ENCODE data around the gene SNX1. TPM values are rescaled to one million over a fixed set of nuclear protein-coding genes. Genes with fewer than 3 reads are reported as not detected.

SNX1 gene
- polyA plus RNA-seq, 1 donor from 2014 or later: 44.7 TPM

DNA sequence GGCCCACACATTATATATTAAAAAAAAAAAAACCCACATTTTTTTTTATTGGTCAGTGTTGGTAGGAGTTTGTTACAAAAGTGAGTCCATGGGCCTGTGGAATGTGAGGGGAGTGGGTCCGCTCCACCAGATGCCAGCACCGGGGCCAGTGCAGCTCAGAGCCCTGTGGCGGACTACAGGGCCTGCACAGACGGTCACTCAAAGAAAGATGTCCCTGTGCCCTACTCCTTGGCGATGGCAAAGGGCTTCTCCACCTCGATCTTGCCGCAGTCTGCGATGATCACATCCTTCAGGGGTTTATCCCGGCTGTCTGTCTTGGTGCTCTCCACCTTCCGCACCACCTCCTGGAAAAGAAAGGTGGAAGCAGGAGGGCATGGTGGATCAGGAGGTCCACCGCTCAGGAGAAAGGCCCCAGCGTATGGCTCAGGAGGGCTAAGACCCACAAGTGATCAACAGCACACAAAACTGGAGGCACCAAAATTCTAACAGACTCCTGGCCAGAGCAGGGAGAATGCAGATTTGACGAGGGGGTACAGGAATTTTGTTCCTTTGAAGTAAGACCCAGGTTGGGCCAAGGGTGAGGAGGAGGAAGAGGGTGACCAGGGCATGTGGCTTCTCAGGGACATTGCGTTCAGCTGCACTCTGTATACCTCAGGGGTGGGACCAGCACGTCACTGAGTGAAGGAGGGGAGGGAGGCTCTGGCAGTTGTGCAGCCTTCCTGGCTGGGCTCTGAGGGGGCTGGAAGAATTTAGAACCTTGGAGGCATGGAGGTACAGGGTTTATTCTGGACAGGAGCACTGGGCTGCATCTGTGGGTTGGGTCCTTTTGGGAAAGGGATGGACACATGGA is 60.2 kb downstream of the SNX1 start:
- H3F3A ChIP-seq (ENCODE audit: insufficient read depth, low read length, poor library complexity, severe bottlenecking): no peaks in the 10 kb centered on the region
- no peaks in the 10 kb centered on the region for H3K9me3 ChIP-seq (ENCODE audit: low read length)
- H4K20me1 ChIP-seq (ENCODE audit: insufficient read depth): no peaks in the 10 kb centered on the region
- TF ChIP-seq RAD21 (conservative IDR thresholded peaks at IDR 0.05) (no peak), MXI1 (conservative IDR thresholded peaks at IDR 0.05; ENCODE audit: poor library complexity, severe bottlenecking) (no peak), EZH2 (IDR thresholded peaks at IDR 0.05; ENCODE audit: borderline replicate concordance, insufficient read depth, low read length, poor library complexity, severe bottlenecking) (no peak), POLR2AphosphoS5 (IDR thresholded peaks at IDR 0.05) (no peak), SMC3 (conservative IDR thresholded peaks at IDR 0.05; ENCODE audit: poor library complexity) (no peak), EP300 (conservative IDR thresholded peaks at IDR 0.05; ENCODE audit: poor library complexity, severe bottlenecking) (no peak), REST (IDR thresholded peaks at IDR 0.05; ENCODE audit: borderline replicate concordance) (no peak), TAF1 (IDR thresholded peaks at IDR 0.05; ENCODE audit: low read depth) (no peak)
- TF ChIP-seq, protein P1, sequence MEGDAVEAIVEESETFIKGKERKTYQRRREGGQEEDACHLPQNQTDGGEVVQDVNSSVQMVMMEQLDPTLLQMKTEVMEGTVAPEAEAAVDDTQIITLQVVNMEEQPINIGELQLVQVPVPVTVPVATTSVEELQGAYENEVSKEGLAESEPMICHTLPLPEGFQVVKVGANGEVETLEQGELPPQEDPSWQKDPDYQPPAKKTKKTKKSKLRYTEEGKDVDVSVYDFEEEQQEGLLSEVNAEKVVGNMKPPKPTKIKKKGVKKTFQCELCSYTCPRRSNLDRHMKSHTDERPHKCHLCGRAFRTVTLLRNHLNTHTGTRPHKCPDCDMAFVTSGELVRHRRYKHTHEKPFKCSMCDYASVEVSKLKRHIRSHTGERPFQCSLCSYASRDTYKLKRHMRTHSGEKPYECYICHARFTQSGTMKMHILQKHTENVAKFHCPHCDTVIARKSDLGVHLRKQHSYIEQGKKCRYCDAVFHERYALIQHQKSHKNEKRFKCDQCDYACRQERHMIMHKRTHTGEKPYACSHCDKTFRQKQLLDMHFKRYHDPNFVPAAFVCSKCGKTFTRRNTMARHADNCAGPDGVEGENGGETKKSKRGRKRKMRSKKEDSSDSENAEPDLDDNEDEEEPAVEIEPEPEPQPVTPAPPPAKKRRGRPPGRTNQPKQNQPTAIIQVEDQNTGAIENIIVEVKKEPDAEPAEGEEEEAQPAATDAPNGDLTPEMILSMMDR (IDR thresholded peaks at IDR 0.05; ENCODE audit: poor library complexity, severe bottlenecking): no peak
- H3K9me2 ChIP-seq (ENCODE audit: insufficient read depth, low read length): no peaks in the 10 kb centered on the region
- no peak overlapping the region for H2AFZ ChIP-seq (ENCODE audit: low read depth, low read length)
- H3K4me3 ChIP-seq (ENCODE audit: low read length): no peak overlapping the region
- no peak overlapping the region for H3K4me2 ChIP-seq (ENCODE audit: low read length)
- no peaks in the 10 kb centered on the region for H3K79me2 ChIP-seq (replicated peaks; ENCODE audit: insufficient read depth, low read length)
- H3K9ac ChIP-seq (ENCODE audit: low read length): no peak overlapping the region
- H3K27ac ChIP-seq (ENCODE audit: low read length): no peak overlapping the region
- peaks cover 21% of the 10 kb centered on the region for H3K27me3 ChIP-seq (ENCODE audit: insufficient read depth, low read depth, low read length)
- no peaks in the 10 kb centered on the region for H3K36me3 ChIP-seq (ENCODE audit: insufficient read depth, low read length)

DNA sequence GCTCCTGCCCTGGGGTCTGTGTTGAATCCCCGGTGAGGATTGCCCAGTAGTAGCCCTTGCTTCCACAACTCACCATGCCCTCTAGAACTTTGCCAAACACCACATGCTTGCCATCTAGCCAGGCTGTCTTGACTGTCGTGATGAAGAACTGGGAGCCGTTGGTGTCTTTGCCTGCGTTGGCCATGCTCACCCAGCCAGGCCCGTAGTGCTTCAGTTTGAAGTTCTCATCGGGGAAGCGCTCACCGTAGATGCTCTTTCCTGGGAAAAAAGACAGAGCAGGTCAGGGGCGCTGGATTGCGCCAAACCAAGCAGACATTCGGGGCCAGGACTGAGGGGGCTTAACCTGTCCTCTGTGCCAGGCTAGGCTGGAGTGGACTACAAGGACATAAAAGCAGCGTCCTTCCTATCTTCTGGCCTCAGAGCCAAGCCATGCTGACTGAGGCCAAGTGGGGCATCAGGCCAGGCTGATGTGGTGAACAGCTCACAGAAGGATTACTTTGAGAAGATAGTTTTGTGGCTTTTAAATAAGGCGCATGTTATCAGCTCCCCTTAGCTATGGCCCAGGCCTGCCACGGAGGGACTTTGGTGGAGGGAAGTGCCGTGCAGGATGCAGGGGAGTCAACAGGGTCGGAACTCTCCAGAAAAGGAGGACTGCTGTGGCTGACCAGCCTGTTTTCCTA is 61.0 kb downstream of the SNX1 start:
- Histone ChIP-seq H3K27ac (ENCODE audit: low read length) (no peak overlapping the region), H3K4me2 (ENCODE audit: low read length) (no peak overlapping the region), H3K36me3 (ENCODE audit: insufficient read depth, low read length) (no peaks in the 10 kb centered on the region), H3K27me3 (ENCODE audit: insufficient read depth, low read depth, low read length) (peaks cover 14% of the 10 kb centered on the region), H3F3A (ENCODE audit: insufficient read depth, low read length, poor library complexity, severe bottlenecking) (no peaks in the 10 kb centered on the region), H3K79me2 (replicated peaks; ENCODE audit: insufficient read depth, low read length) (peaks cover 3% of the 10 kb centered on the region), H4K20me1 (ENCODE audit: insufficient read depth) (no peaks in the 10 kb centered on the region), H3K9ac (ENCODE audit: low read length) (no peak overlapping the region), H3K9me3 (ENCODE audit: low read length) (no peaks in the 10 kb centered on the region), H2AFZ (ENCODE audit: low read depth, low read length) (no peak overlapping the region), H3K4me3 (ENCODE audit: low read length) (no peak overlapping the region), H3K9me2 (ENCODE audit: insufficient read depth, low read length) (no peaks in the 10 kb centered on the region)
- TF ChIP-seq TAF1 (IDR thresholded peaks at IDR 0.05; ENCODE audit: low read depth) (no peak), RAD21 (conservative IDR thresholded peaks at IDR 0.05) (no peak), MXI1 (conservative IDR thresholded peaks at IDR 0.05; ENCODE audit: poor library complexity, severe bottlenecking) (no peak), SMC3 (conservative IDR thresholded peaks at IDR 0.05; ENCODE audit: poor library complexity) (no peak), POLR2AphosphoS5 (IDR thresholded peaks at IDR 0.05) (no peak), REST (IDR thresholded peaks at IDR 0.05; ENCODE audit: borderline replicate concordance) (no peak)
- TF ChIP-seq, protein P1 (IDR thresholded peaks at IDR 0.05; ENCODE audit: poor library complexity, severe bottlenecking): no peak
